Astrocyte (in vitro differentiated cells and primary cell): ENCODE data around the gene RNU6-7. TPM values are rescaled to one million over a fixed set of nuclear protein-coding genes. Genes with fewer than 3 reads are reported as not detected.
A peak's percentile ranks its signal among the peaks of the same experiment; 100 is the strongest.

Source experiments
- DNase-seq: peaks from one replicate; pipeline ENCODE4 v3.0.0-alpha.2; 2010; ENCODE audit warnings: low read depth
- FAIRE-seq: peaks from 2 replicates; lab custom pipeline; 2011; peaks lifted over from hg19 to GRCh38; lab: Jason Lieb, UNC
- H2AFZ ChIP-seq: 2 replicates; pipeline ENCODE4 v1.6.0; 2012; ENCODE audit warnings: low read depth, low read length, inconsistent platforms
- H3K27ac ChIP-seq: 2 replicates; pipeline ENCODE4 v1.5.1; 2011; ENCODE audit warnings: low read depth, low read length, inconsistent platforms
- H3K27me3 ChIP-seq: 2 replicates; pipeline ENCODE4 v1.6.0; 2011; ENCODE audit warnings: low read length, inconsistent platforms; ENCODE audit not compliant: insufficient read depth
- H3K36me3 ChIP-seq: 2 replicates; pipeline ENCODE4 v1.5.1; 2011; ENCODE audit warnings: low read length, inconsistent platforms; ENCODE audit not compliant: insufficient read depth
- H3K4me1 ChIP-seq: 2 replicates; pipeline ENCODE4 v1.5.1; 2011; ENCODE audit warnings: low read length, inconsistent platforms; ENCODE audit not compliant: insufficient read depth
- H3K4me2 ChIP-seq: 2 replicates; pipeline ENCODE4 v1.6.0; 2012; ENCODE audit warnings: low read length, inconsistent platforms
- H3K4me3 ChIP-seq: 2 replicates; pipeline ENCODE4 v1.5.1; 2011; ENCODE audit warnings: low read depth, mild to moderate bottlenecking, low read length, inconsistent platforms; ENCODE audit not compliant: insufficient read depth
- H3K79me2 ChIP-seq: 2 replicates; pipeline ENCODE4 v1.6.0; 2012; ENCODE audit warnings: mild to moderate bottlenecking, low read length, inconsistent platforms; ENCODE audit not compliant: insufficient read depth
- H3K9ac ChIP-seq: 2 replicates; pipeline ENCODE4 v1.6.0; 2012; ENCODE audit warnings: mild to moderate bottlenecking, low read length, inconsistent platforms
- H3K9me3 ChIP-seq: 2 replicates; pipeline ENCODE4 v1.5.1; 2012; ENCODE audit warnings: low read depth, mild to moderate bottlenecking, low read length, inconsistent platforms; ENCODE audit not compliant: insufficient read depth
- H4K20me1 ChIP-seq: 2 replicates; pipeline ENCODE4 v1.6.0; 2012; ENCODE audit warnings: low read length, inconsistent platforms; ENCODE audit not compliant: insufficient read depth
- H3K27ac Mint-ChIP-seq: one replicate; pipeline ENCODE4 v1.8.0; 2021; ENCODE audit warnings: mild to moderate bottlenecking, mixed read lengths; ENCODE audit not compliant: unreplicated experiment
- H3K27me3 Mint-ChIP-seq: one replicate; pipeline ENCODE4 v1.8.0; 2021; ENCODE audit warnings: low read depth, mixed read lengths; ENCODE audit not compliant: unreplicated experiment
- H3K36me3 Mint-ChIP-seq: one replicate; pipeline ENCODE4 v1.8.0; 2021; ENCODE audit warnings: low read depth, mixed read lengths; ENCODE audit not compliant: unreplicated experiment
- H3K4me1 Mint-ChIP-seq: one replicate; pipeline ENCODE4 v1.8.0; 2021; ENCODE audit warnings: low read depth, mixed read lengths; ENCODE audit not compliant: unreplicated experiment
- H3K4me3 Mint-ChIP-seq: one replicate; pipeline ENCODE4 v1.8.0; 2021; ENCODE audit warnings: mild to moderate bottlenecking, moderate library complexity, mixed read lengths; ENCODE audit not compliant: unreplicated experiment
- H3K9me3 Mint-ChIP-seq: one replicate; pipeline ENCODE4 v1.8.0; 2021; ENCODE audit warnings: mild to moderate bottlenecking, mixed read lengths; ENCODE audit not compliant: unreplicated experiment
- EZH2 ChIP-seq: IDR thresholded peaks from 2 replicates; pipeline ENCODE4 v1.6.1; 2012; ENCODE audit warnings: mild to moderate bottlenecking, low read length, inconsistent platforms; ENCODE audit not compliant: insufficient read depth
- total RNA-seq: library from RNA; stranded (reverse); gene quantifications from 2 replicates; pipeline ENCODE4 v1.2.1, GENCODE V29; 2021
- TF ChIP-seq, protein P1 (sequence below): IDR thresholded peaks from 2 replicates; pipeline ENCODE4 v1.5.1; 2011; ENCODE audit warnings: low read depth, mild to moderate bottlenecking, inconsistent platforms, low read length, moderate library complexity; ENCODE audit not compliant: insufficient read depth

RNU6-7 gene
- total RNA-seq, 1 donor from 2014 or later: not detected

DNA sequence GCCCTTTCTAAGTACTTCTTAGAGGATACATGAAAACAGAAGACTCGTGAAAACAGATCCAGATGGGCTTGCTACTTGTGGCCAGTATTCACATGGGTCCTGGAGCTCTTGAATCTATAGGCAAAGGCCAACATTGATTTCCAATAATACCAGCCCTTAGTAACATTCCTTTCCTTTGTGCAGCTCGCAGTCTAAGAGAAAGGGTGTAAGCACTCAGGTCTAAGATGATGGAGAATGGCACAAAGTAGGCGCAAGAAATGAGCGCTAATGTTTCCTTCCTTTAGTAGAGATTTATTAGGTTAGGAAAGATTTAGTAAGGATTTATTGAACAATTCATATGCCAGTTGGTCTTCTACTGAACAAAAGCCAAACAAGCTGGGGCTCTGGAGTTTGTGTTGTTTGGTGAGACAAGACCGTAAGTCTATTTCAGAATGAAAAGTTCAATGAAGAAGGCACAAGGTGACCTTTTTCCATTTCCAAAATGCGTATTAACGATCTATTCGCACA is 699 bp downstream of the RNU6-7 start:
- TF ChIP-seq, protein P1, sequence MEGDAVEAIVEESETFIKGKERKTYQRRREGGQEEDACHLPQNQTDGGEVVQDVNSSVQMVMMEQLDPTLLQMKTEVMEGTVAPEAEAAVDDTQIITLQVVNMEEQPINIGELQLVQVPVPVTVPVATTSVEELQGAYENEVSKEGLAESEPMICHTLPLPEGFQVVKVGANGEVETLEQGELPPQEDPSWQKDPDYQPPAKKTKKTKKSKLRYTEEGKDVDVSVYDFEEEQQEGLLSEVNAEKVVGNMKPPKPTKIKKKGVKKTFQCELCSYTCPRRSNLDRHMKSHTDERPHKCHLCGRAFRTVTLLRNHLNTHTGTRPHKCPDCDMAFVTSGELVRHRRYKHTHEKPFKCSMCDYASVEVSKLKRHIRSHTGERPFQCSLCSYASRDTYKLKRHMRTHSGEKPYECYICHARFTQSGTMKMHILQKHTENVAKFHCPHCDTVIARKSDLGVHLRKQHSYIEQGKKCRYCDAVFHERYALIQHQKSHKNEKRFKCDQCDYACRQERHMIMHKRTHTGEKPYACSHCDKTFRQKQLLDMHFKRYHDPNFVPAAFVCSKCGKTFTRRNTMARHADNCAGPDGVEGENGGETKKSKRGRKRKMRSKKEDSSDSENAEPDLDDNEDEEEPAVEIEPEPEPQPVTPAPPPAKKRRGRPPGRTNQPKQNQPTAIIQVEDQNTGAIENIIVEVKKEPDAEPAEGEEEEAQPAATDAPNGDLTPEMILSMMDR: no peak
- no peak for TF ChIP-seq EZH2
- H3K27ac ChIP-seq: peak overlapping the region; percentile 93
- peaks cover 4% of the 10 kb centered on the region for H3K4me1 Mint-ChIP-seq
- H3K4me2 ChIP-seq: peak overlapping the region; percentile 93
- no peaks in the 10 kb centered on the region for H3K27me3 ChIP-seq
- no peaks in the 10 kb centered on the region for H3K9me3 ChIP-seq
- no peaks in the 10 kb centered on the region for H3K79me2 ChIP-seq
- peaks cover 5% of the 10 kb centered on the region for H3K4me1 ChIP-seq
- no peaks in the 10 kb centered on the region for H3K9me3 Mint-ChIP-seq
- H3K9ac ChIP-seq: peak overlapping the region; percentile 94
- H4K20me1 ChIP-seq: no peaks in the 10 kb centered on the region
- DNase-seq (no peak), FAIRE-seq (no peak)
- H3K36me3 ChIP-seq: no peaks in the 10 kb centered on the region
- peak overlapping the region; percentile 100 for H3K27ac Mint-ChIP-seq
- no peaks in the 10 kb centered on the region for H3K36me3 Mint-ChIP-seq
- peak overlapping the region; percentile 82 for H3K4me3 ChIP-seq
- peak overlapping the region; percentile 97 for H2AFZ ChIP-seq
- no peaks in the 10 kb centered on the region for H3K27me3 Mint-ChIP-seq
- H3K4me3 Mint-ChIP-seq: peak overlapping the region; percentile 87

DNA sequence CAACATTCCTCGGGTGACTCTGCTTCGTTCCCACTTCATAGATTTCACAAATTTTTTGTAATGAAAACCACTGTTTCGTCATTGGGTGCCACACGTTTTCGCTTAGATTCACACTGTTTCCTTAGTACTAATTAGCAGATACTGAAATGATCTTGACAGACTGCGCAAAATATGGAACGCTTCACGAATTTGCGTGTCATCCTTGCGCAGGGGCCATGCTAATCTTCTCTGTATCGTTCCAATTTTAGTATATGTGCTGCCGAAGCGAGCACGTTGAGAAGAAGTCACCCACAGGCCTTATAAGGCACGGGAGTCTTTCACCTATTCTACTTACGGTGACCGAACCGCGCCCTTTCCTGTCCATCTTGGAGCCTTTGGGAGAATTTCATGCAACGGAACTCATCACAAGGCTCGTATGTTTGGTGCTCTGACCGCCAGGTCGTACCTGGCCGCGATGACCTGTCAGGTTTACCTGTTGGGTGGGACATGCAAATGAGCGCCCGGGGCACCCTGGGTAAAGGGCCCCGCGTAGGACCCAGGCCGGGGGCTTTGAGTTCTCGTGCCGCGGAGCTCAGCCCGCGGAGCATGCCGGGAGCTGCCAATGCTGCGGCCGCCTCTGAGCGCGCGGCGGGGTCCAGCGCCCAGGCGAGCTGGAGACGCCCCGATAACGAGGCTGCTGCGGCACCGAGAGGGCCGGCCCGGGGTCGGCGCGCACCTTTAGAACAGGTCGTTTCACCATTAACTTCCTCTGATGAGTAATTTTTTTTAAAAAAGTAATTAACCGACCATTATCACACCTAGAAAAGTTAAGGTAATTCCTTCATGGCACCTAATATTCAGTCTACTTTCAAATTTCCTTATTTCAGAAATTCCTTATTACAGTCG is 1.4 kb downstream of the RNU6-7 start, which contains the start of gene RNU6-8:
TSS of gene RNU6-8 (minus strand) at position 272 of the 885 bp plus-strand sequence.
- H3K36me3 ChIP-seq: no peaks in the 10 kb centered on the region
- H3K27ac ChIP-seq: peak within 1 kb of the TSS; percentile 93
- H3K27me3 ChIP-seq: no peaks in the 10 kb centered on the region
- TF ChIP-seq EZH2: no peak
- H3K4me3 ChIP-seq: peak within 1 kb of the TSS; percentile 82
- H3K4me1 Mint-ChIP-seq: peaks cover 4% of the 10 kb centered on the region
- no peaks in the 10 kb centered on the region for H3K36me3 Mint-ChIP-seq
- H3K4me3 Mint-ChIP-seq: peak within 1 kb of the TSS; percentile 87
- no peaks in the 10 kb centered on the region for H4K20me1 ChIP-seq
- FAIRE-seq (peak; percentile 13), DNase-seq (peak; percentile 93)
- peak within 1 kb of the TSS; percentile 94 for H3K9ac ChIP-seq
- no peaks in the 10 kb centered on the region for H3K27me3 Mint-ChIP-seq
- H3K4me1 ChIP-seq: peaks cover 5% of the 10 kb centered on the region
- no peaks in the 10 kb centered on the region for H3K9me3 ChIP-seq
- no peaks in the 10 kb centered on the region for H3K9me3 Mint-ChIP-seq
- H3K27ac Mint-ChIP-seq: peak within 1 kb of the TSS; percentile 100
- peak within 1 kb of the TSS; percentile 93 for H3K4me2 ChIP-seq
- peak within 1 kb of the TSS; percentile 97 for H2AFZ ChIP-seq
- no peaks in the 10 kb centered on the region for H3K79me2 ChIP-seq

DNA sequence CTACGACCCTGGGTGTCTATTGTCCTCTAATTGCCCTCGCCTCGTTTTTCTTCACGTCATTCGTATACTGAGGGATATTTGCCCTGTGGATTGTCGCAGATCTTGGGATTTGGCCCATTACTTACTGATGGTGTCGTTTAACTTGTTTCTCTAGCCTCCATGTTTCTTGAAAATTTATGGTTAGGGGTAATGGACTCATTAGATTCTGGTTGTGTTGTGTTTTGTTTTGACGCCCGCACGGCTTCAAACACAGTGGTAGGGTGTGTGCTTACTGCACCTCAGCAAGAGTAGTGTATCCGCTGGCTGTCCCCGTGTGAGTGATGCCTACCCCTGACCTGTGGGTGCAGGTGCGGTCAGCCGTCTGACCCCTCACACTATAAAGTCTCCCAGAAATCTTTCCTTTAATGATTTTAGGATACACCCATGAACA is 2.1 kb downstream of the RNU6-7 start:
- Histone ChIP-seq H3K4me1 (peaks cover 5% of the 10 kb centered on the region), H3K4me2 (peak overlapping the region; percentile 93), H3K79me2 (no peaks in the 10 kb centered on the region), H3K27me3 (no peaks in the 10 kb centered on the region), H3K9ac (peak overlapping the region; percentile 94), H3K27ac (no peak overlapping the region), H3K4me3 (peak overlapping the region; percentile 82), H4K20me1 (no peaks in the 10 kb centered on the region), H2AFZ (peak overlapping the region; percentile 96), H3K36me3 (no peaks in the 10 kb centered on the region), H3K9me3 (no peaks in the 10 kb centered on the region)
- DNase-seq (no peak), FAIRE-seq (no peak)
- Mint-ChIP-seq H3K36me3 (no peaks in the 10 kb centered on the region), H3K9me3 (no peaks in the 10 kb centered on the region), H3K4me3 (peak overlapping the region; percentile 87), H3K27ac (peak overlapping the region; percentile 45), H3K4me1 (peaks cover 4% of the 10 kb centered on the region), H3K27me3 (no peaks in the 10 kb centered on the region)
- TF ChIP-seq, protein P1: no peak
